Kidney epithelial cell (primary cell): ENCODE measurements around the gene MIR17HG. TPM values are rescaled to one million over a fixed set of nuclear protein-coding genes. Genes with fewer than 3 reads are reported as not detected.

Experiments used
- DNase-seq: peaks from one replicate; pipeline ENCODE4 v3.0.0-alpha.2; 2010; ENCODE audit warnings: low read depth
- H3K27me3 ChIP-seq: 2 replicates; pipeline ENCODE4 v1.6.0; 2011; ENCODE audit warnings: low read length; ENCODE audit not compliant: control insufficient read depth, insufficient read depth
- H3K36me3 ChIP-seq: 2 replicates; pipeline ENCODE4 v1.5.1; 2011; ENCODE audit warnings: low read length; ENCODE audit not compliant: control insufficient read depth, insufficient read depth
- H3K4me3 ChIP-seq: 2 replicates; pipeline ENCODE4 v1.5.1; 2011; ENCODE audit warnings: low read depth, mild to moderate bottlenecking, control low read depth, low read length
- CTCF ChIP-seq: IDR thresholded peaks from 2 replicates; pipeline ENCODE4 v1.5.1; 2011; ENCODE audit warnings: mild to moderate bottlenecking, moderate library complexity, low read length, control low read depth, inconsistent platforms; ENCODE audit not compliant: insufficient read depth, poor library complexity, severe bottlenecking
- total RNA-seq: library from RNA; depleted of rRNA; stranded (reverse); fragments of >200 nt; gene quantifications from 2 replicates; pipeline ENCODE4 v1.2.3, GENCODE V29; 2015

The MIR17HG gene
- total RNA-seq, 1 donor from 2014 or later: 5.8 TPM

DNA sequence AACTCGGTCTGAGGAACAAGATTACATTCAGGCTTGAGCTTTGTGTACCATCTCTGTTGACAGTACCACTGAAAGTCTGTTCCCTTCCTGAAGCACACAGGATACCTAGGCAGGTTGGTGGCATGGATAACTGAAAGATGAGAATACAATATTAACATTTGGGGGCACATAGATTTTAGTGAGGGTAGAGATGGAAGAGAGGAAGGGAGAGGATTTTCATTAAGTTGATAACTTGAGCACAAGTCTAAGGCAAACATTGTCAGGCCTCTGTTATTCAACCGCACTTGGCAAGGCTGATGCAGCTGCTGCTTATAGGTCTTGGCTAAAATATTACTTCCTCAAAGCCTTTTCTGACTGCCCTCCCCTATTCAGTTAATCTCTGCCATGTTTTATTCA is 10.9 kb downstream of the MIR17HG start:
- H3K36me3 ChIP-seq: no peaks in the 10 kb centered on the region

GRCh38 chr13:91359111-91359510 is 11.6 kb downstream of the MIR17HG start:
- H3K4me3 ChIP-seq: no peak overlapping the region
- no peak for DNase-seq
- H3K27me3 ChIP-seq: no peaks in the 10 kb centered on the region
- H3K36me3 ChIP-seq: no peaks in the 10 kb centered on the region
- no peak for TF ChIP-seq CTCF

More for the DNA sequence above, 10.9 kb downstream of the MIR17HG start:
- TF ChIP-seq CTCF: no peak
- Histone ChIP-seq H3K4me3 (no peak overlapping the region), H3K27me3 (no peaks in the 10 kb centered on the region)
- no peak for DNase-seq

DNA sequence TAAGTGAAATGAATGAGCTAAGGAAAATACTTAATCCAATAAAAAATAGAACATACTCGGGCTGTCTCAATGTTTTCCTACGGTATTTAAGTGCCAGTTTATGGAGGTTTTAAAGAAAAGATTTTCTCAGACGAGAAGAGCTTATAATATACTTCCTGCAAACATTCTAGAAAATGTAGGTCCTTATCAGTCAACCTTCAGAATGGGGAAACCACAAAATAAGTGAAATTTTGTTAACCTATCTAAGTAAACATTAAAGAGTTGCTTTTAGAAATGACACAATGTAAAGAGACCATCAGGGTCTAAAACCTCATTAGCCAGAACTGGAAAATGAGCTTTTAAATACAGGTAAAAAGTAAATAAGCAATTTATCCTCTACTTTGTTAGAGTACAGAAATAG is 12.1 kb downstream of the MIR17HG start:
- H3K4me3 ChIP-seq: no peak overlapping the region
- no peak for DNase-seq
- no peaks in the 10 kb centered on the region for H3K36me3 ChIP-seq
- TF ChIP-seq CTCF: no peak
- H3K27me3 ChIP-seq: no peaks in the 10 kb centered on the region

GRCh38 chr13:91360246-91360751 is 12.8 kb downstream of the MIR17HG start:
- no peak overlapping the region for H3K4me3 ChIP-seq
- no peaks in the 10 kb centered on the region for H3K36me3 ChIP-seq
- DNase-seq: no peak
- H3K27me3 ChIP-seq: no peaks in the 10 kb centered on the region
- TF ChIP-seq CTCF: no peak

- no peaks in the 10 kb centered on the region for H3K36me3 ChIP-seq
- no peak for TF ChIP-seq CTCF
- DNase-seq: no peak
- H3K27me3 ChIP-seq: no peaks in the 10 kb centered on the region
- no peak overlapping the region for H3K4me3 ChIP-seq
These were observed 14.3 kb downstream of the MIR17HG start for GRCh38 chr13:91361755-91362271.

- Histone ChIP-seq H3K36me3 (no peaks in the 10 kb centered on the region), H3K27me3 (no peaks in the 10 kb centered on the region), H3K4me3 (no peak overlapping the region)
- no peak for TF ChIP-seq CTCF
- DNase-seq: no peak
These were observed 15.4 kb downstream of the MIR17HG start for GRCh38 chr13:91362908-91363307.
